NCI-H526 treated with DMSO at 0.1 percent for 48 hours (cell line): ENCODE results near the gene ECE1.

Experiments used
- DNase-seq: peaks from one replicate; lab custom pipeline; 2025; lab: John Stamatoyannopoulos, UW

The ECE1 gene

GRCh38 chr1:21289700-21290545 lies at the start of gene ECE1:
Gene ECE1, minus strand, starts transcription at chr1:21290463. Its CDS starts 49 bp downstream, at chr1:21290414.
- no peak for DNase-seq

- no peak for DNase-seq
These were observed 49.3 kb upstream of the ECE1 start for GRCh38 chr1:21339356-21340229.

- peak; percentile 43 for DNase-seq
These were observed 48.5 kb upstream of the ECE1 start for GRCh38 chr1:21338573-21339355.

- no peak for DNase-seq
These were observed 47.8 kb upstream of the ECE1 start for GRCh38 chr1:21337928-21338572.

GRCh38 chr1:21337454-21337927 lies 47.2 kb upstream of the ECE1 start:
- DNase-seq = no peak

GRCh38 chr1:21337010-21337437 lies 46.8 kb upstream of the ECE1 start:
- DNase-seq = no peak

GRCh38 chr1:21335750-21336224 lies 45.5 kb upstream of the ECE1 start:
- no peak for DNase-seq

- DNase-seq = no peak
These were observed 44.9 kb upstream of the ECE1 start for GRCh38 chr1:21335088-21335691.

GRCh38 chr1:21334214-21335087 lies 44.2 kb upstream of the ECE1 start:
- no peak for DNase-seq

GRCh38 chr1:21333824-21334213 lies 43.6 kb upstream of the ECE1 start:
- no peak for DNase-seq

- no peak for DNase-seq
These were observed 42.5 kb upstream of the ECE1 start for GRCh38 chr1:21332554-21333311.

GRCh38 chr1:21331752-21332478 lies 41.7 kb upstream of the ECE1 start:
- no peak for DNase-seq

GRCh38 chr1:21330544-21330943 lies 40.3 kb upstream of the ECE1 start:
- no peak for DNase-seq

- peak; percentile 60 for DNase-seq
These were observed 39.1 kb upstream of the ECE1 start for GRCh38 chr1:21329209-21329844.

GRCh38 chr1:21327566-21328323 lies 37.5 kb upstream of the ECE1 start:
- no peak for DNase-seq

- DNase-seq = no peak
These were observed 36.6 kb upstream of the ECE1 start for GRCh38 chr1:21326861-21327344.
